WTC11 (cell line): ENCODE measurements around the gene SLC7A14.

Experiments
- GTF2I ChIP-seq: fragments of 250-450 bp; sonication (Bioruptor Pico); conservative IDR thresholded peaks from 2 replicates; pipeline ENCODE4 v1.4.0; 2021; ENCODE audit warnings: mild to moderate bottlenecking
- TF ChIP-seq, protein P1 (sequence below): fragments of 250-450 bp; sonication (Bioruptor Pico); IDR thresholded peaks from 2 replicates; pipeline ENCODE4 v1.9.0; 2021; ENCODE audit warnings: mild to moderate bottlenecking
- TF ChIP-seq, protein P2 (sequence below): fragments of 200-600 bp; IDR thresholded peaks from 2 replicates; pipeline ENCODE4 v1.8.0; 2022; ENCODE audit warnings: antibody characterized with exemption
- TF ChIP-seq, protein P3 (sequence below): sonication (generic); formaldehyde crosslinking; IDR thresholded peaks from 2 replicates; pipeline ENCODE4 v1.8.1; 2023; ENCODE audit warnings: mild to moderate bottlenecking, missing genetic modification reagents, moderate library complexity

DNA sequence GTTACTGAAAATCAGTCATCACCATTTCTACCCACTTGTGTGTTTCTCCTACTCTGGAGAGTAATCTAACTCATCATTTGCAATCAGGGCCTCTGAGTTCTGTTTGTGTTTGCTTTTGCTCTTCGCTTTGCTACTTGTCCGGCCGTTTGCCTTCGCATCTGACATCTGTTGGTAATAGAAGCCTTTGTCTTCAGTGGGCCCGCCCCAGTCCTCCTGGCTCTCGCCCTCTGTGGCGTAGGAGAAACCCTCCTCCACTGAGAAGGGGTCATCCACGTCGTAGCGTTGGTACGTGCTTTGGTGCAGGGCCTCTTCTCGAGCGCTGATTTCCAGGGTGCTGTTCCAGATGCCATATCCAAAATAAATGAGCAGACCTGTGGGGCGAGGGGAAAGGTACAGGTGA is 118.9 kb downstream of the SLC7A14 start:
- TF ChIP-seq, protein P1, sequence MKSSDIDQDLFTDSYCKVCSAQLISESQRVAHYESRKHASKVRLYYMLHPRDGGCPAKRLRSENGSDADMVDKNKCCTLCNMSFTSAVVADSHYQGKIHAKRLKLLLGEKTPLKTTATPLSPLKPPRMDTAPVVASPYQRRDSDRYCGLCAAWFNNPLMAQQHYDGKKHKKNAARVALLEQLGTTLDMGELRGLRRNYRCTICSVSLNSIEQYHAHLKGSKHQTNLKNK (CRISPR knock-in tag): no peak
- TF ChIP-seq, protein P2, sequence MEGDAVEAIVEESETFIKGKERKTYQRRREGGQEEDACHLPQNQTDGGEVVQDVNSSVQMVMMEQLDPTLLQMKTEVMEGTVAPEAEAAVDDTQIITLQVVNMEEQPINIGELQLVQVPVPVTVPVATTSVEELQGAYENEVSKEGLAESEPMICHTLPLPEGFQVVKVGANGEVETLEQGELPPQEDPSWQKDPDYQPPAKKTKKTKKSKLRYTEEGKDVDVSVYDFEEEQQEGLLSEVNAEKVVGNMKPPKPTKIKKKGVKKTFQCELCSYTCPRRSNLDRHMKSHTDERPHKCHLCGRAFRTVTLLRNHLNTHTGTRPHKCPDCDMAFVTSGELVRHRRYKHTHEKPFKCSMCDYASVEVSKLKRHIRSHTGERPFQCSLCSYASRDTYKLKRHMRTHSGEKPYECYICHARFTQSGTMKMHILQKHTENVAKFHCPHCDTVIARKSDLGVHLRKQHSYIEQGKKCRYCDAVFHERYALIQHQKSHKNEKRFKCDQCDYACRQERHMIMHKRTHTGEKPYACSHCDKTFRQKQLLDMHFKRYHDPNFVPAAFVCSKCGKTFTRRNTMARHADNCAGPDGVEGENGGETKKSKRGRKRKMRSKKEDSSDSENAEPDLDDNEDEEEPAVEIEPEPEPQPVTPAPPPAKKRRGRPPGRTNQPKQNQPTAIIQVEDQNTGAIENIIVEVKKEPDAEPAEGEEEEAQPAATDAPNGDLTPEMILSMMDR: no peak
- TF ChIP-seq GTF2I (CRISPR knock-in tag): no peak
- TF ChIP-seq, protein P3, sequence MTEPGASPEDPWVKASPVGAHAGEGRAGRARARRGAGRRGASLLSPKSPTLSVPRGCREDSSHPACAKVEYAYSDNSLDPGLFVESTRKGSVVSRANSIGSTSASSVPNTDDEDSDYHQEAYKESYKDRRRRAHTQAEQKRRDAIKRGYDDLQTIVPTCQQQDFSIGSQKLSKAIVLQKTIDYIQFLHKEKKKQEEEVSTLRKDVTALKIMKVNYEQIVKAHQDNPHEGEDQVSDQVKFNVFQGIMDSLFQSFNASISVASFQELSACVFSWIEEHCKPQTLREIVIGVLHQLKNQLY (CRISPR knock-in tag): no peak
